Measurements from ENCODE around the gene RTL10. TPM values are rescaled to one million over a fixed set of nuclear protein-coding genes. Genes with fewer than 3 reads are reported as not detected.
A peak's percentile ranks its signal among the peaks of the same experiment; 100 is the strongest.

The RTL10 gene
- total and polyA plus RNA-seq, 2 of the 4 experiments (the other 2 are of a cell fraction) = 8.6 to 12.1 TPM

GRCh38 chr22:19873138-19873959, 18.7 kb upstream of the RTL10 start:
- CTCF ChIA-PET = no interaction called here
- H3K9me3 ChIP-seq (ENCODE audit: control insufficient read depth, insufficient read depth, low read length) = no peaks in the 10 kb centered on the region
- peak overlapping the region; percentile 19 for H2AK9ac ChIP-seq (replicated peaks; ENCODE audit: low read depth, low read length, poor library complexity)
- H3K27ac ChIP-seq (ENCODE audit: insufficient read depth, low read length) = no peak overlapping the region
- DNase-seq (no peak), ATAC-seq (ENCODE audit: low read depth) (no peak)
- H2AK5ac ChIP-seq (ENCODE audit: low read depth, low read length) = no peak overlapping the region
- in situ Hi-C loops (cut with MboI; ENCODE audit: low sequenced_read_pairs) = no loop called here
- H3K4me2 ChIP-seq (ENCODE audit: low read depth, low read length) = no peak overlapping the region
- no peak overlapping the region for H4K5ac ChIP-seq (ENCODE audit: low read depth, low read length)
- H3K4me1 ChIP-seq (ENCODE audit: control insufficient read depth, insufficient read depth, low read length) = peaks cover 11% of the 10 kb centered on the region
- no peak overlapping the region for H4K8ac ChIP-seq (ENCODE audit: low read depth in 2 of 2, low read length in 2 of 2)
- H2AFZ ChIP-seq (replicated peaks; ENCODE audit: low read length, poor library complexity) = no peak overlapping the region
- peaks cover 11% of the 10 kb centered on the region for H3K9me1 ChIP-seq (ENCODE audit: insufficient read depth, low read length)
- H2BK120ac ChIP-seq (ENCODE audit: low read depth, low read length) = no peak overlapping the region
- intact Hi-C loops (cut with micrococcal nuclease) = no loop called here
- H3K27me3 ChIP-seq (ENCODE audit: control insufficient read depth, insufficient read depth, low read length) = no peaks in the 10 kb centered on the region
- no TSS peak for BruUV-seq (replicated peaks)
- TF ChIP-seq POLR2A (IDR thresholded peaks at IDR 0.05; ENCODE audit: low read depth, low read length) (no peak), RFX5 (IDR thresholded peaks at IDR 0.05; ENCODE audit: low read depth, low read length) (no peak)
- no peaks in the 10 kb centered on the region for H4K20me1 ChIP-seq (ENCODE audit: insufficient read depth, low read length)
- peaks cover 1% of the 10 kb centered on the region; the same call in 1 of the 2 replicates for H3K36me3 ChIP-seq (ENCODE audit: control insufficient read depth, insufficient read depth, low read length)
- H3K18ac ChIP-seq (ENCODE audit: low read depth, low read length) = no peak overlapping the region
- no peak overlapping the region for H3K4me3 ChIP-seq (ENCODE audit: insufficient read depth, low read depth, low read length)
- H2BK5ac ChIP-seq (ENCODE audit: low read depth, low read length, poor library complexity, severe bottlenecking) = no peak overlapping the region
- no peak overlapping the region for H3K23ac ChIP-seq (ENCODE audit: low read depth, low read length)
- no peak overlapping the region for H3K4ac ChIP-seq (ENCODE audit: low read depth, low read length)
- dilution Hi-C loops (cut with HindIII; ENCODE audit: low sequenced_read_pairs, unreplicated experiment) = no loop called here
- POLR2A ChIA-PET (ENCODE audit: unreplicated experiment) = no interaction called here
- no peak overlapping the region for H2BK20ac ChIP-seq (ENCODE audit: low read depth, low read length)
- no peak overlapping the region for H4K91ac ChIP-seq (ENCODE audit: insufficient read depth, low read depth, low read length)
- 87% methylated on average over 11 of the region's 27 CpGs; no CpG with 5 or more reads in 1 of the 2 experiments for WGBS, 2 experiments (ENCODE audit: extremely low coverage in 2 of 2, insufficient read length in 1 of 2)
- no peak overlapping the region for H3K9ac ChIP-seq (ENCODE audit: low read depth, low read length)
- H3K79me1 ChIP-seq (ENCODE audit: low read depth in 1 of 2, low read length in 2 of 2) = peaks cover under 1 to 14% of the 10 kb centered on the region in 2 experiments; a peak in 2 of 4 replicates
- H2BK15ac ChIP-seq (ENCODE audit: low read depth, low read length) = no peak overlapping the region
- no peak overlapping the region for H3K14ac ChIP-seq (replicated peaks; ENCODE audit: low read depth, low read length)
- H3K56ac ChIP-seq (ENCODE audit: extremely low read depth, insufficient read depth, low read length) = no peak overlapping the region
